Stimulated activated CD8-positive, alpha-beta memory T cell treated with anti-CD3 and anti-CD28 coated beads, Interleukin-4, amount 100 ng/mL, for 1 hour (primary cell): ENCODE measurements around the gene PPP1R9B.

Experiments used
- DNase-seq, 2 donors: peaks; one replicate each; pipeline ENCODE4 v3.0.0-alpha.2; 2020; ENCODE audit warnings: low read depth in 2 of 2, low spot score in 1 of 2

PPP1R9B gene

GRCh38 chr17:50150354-50151040 lies at the start of gene PPP1R9B:
Gene PPP1R9B, minus strand, starts transcription at chr17:50150677. Its CDS starts 164 bp downstream, at chr17:50150513.
- DNase-seq, result no peak

- peak in 1 of 2 donors; percentile 35 for DNase-seq
These were observed 49.5 kb upstream of the PPP1R9B start for GRCh38 chr17:50199803-50200456.

GRCh38 chr17:50199211-50199802 lies 48.8 kb upstream of the PPP1R9B start:
- no peak for DNase-seq

GRCh38 chr17:50198026-50198669 lies 47.7 kb upstream of the PPP1R9B start:
- DNase-seq, result peak in 1 of 2 donors; percentile 25

- DNase-seq, result no peak
These were observed 46.3 kb upstream of the PPP1R9B start for GRCh38 chr17:50196826-50197225.

- no peak for DNase-seq
These were observed 45.6 kb upstream of the PPP1R9B start for GRCh38 chr17:50196036-50196435.

- no peak for DNase-seq
These were observed 44.7 kb upstream of the PPP1R9B start for GRCh38 chr17:50194934-50195865.

- DNase-seq, result no peak
These were observed 43.9 kb upstream of the PPP1R9B start for GRCh38 chr17:50194140-50194933.

GRCh38 chr17:50192618-50193291 lies 42.3 kb upstream of the PPP1R9B start:
- DNase-seq, result no peak

GRCh38 chr17:50192144-50192617 lies 41.7 kb upstream of the PPP1R9B start:
- DNase-seq, result no peak

- no peak for DNase-seq
These were observed 41.1 kb upstream of the PPP1R9B start for GRCh38 chr17:50191359-50192143.

GRCh38 chr17:50190603-50191358 lies 40.3 kb upstream of the PPP1R9B start:
- no peak for DNase-seq

- DNase-seq, result no peak
These were observed 39.8 kb upstream of the PPP1R9B start for GRCh38 chr17:50190293-50190602.

- no peak for DNase-seq
These were observed 39.2 kb upstream of the PPP1R9B start for GRCh38 chr17:50189550-50190292.

GRCh38 chr17:50188921-50189549 lies 38.6 kb upstream of the PPP1R9B start:
- DNase-seq, result no peak

GRCh38 chr17:50188531-50188920 lies 38.0 kb upstream of the PPP1R9B start:
- no peak for DNase-seq
